Activated naive CD4-positive, alpha-beta T cell treated with anti-CD3 and anti-CD28 coated beads, Interleukin-2, amount 50 U/mL, for 72 hours (primary cell): Measurements from ENCODE around the gene ROBO3. TPM values are rescaled to one million over a fixed set of nuclear protein-coding genes. Genes with fewer than 3 reads are reported as not detected.

Experiments
- ATAC-seq, 2 donors: fragments of 150-1000 bp; cut with Tn5 transposase; 2 replicates each; pipeline ENCODE4 v1.10.0; 2021; ENCODE audit warnings: mild to moderate bottlenecking in 2 of 2, moderate library complexity in 2 of 2
- DNase-seq, 2 donors: peaks; one replicate each; pipeline ENCODE4 v3.0.0; 2021 to 2022; ENCODE audit warnings: low spot score in 2 of 2
- H3K27ac Mint-ChIP-seq, 2 donors: one replicate each; pipeline ENCODE4 v1.8.0; 2022; ENCODE audit warnings: mild to moderate bottlenecking in 2 of 2, mixed read lengths in 2 of 2
- H3K36me3 Mint-ChIP-seq, 2 donors: one replicate each; pipeline ENCODE4 v1.8.0; 2022; ENCODE audit warnings: mixed read lengths in 2 of 2
- H3K9me3 Mint-ChIP-seq, 2 donors: one replicate each; pipeline ENCODE4 v1.8.0; 2022; ENCODE audit warnings: mixed read lengths in 2 of 2
- total RNA-seq, 2 donors: library from RNA; stranded (reverse); gene quantifications; one replicate each; pipeline ENCODE4 v1.2.3, GENCODE V29; 2022

Gene ROBO3
- total RNA-seq, 2 donors from 2014 or later: 18.0 to 24.4 TPM

GRCh38 chr11:124840666-124841065 is 24.6 kb upstream of the ROBO3 start:
- peaks cover 0 to 12% of the 10 kb centered on the region in 2 donors for H3K36me3 Mint-ChIP-seq
- H3K9me3 Mint-ChIP-seq: no peaks in the 10 kb centered on the region
- H3K27ac Mint-ChIP-seq: no peak overlapping the region
- ATAC-seq: no peak
- no peak for DNase-seq

- DNase-seq (no peak), ATAC-seq (no peak)
- Mint-ChIP-seq H3K36me3 (peaks cover 0 to 12% of the 10 kb centered on the region in 2 donors), H3K9me3 (no peaks in the 10 kb centered on the region), H3K27ac (no peak overlapping the region)
Observed at GRCh38 chr11:124841201-124841600, 24.0 kb upstream of the ROBO3 start.

GRCh38 chr11:124841840-124842239 is 23.4 kb upstream of the ROBO3 start:
- no peak overlapping the region for H3K27ac Mint-ChIP-seq
- ATAC-seq (no peak), DNase-seq (no peak)
- peaks cover 0 to 12% of the 10 kb centered on the region in 2 donors for H3K36me3 Mint-ChIP-seq
- H3K9me3 Mint-ChIP-seq: no peaks in the 10 kb centered on the region

- ATAC-seq: no peak
- no peak for DNase-seq
- Mint-ChIP-seq H3K9me3 (no peaks in the 10 kb centered on the region), H3K36me3 (peaks cover 0 to 12% of the 10 kb centered on the region in 2 donors), H3K27ac (no peak overlapping the region)
Observed at GRCh38 chr11:124842305-124842704, 22.9 kb upstream of the ROBO3 start.

GRCh38 chr11:124843616-124843910 is 21.7 kb upstream of the ROBO3 start:
- no peak for ATAC-seq
- no peak for DNase-seq
- Mint-ChIP-seq H3K27ac (no peak overlapping the region), H3K9me3 (no peaks in the 10 kb centered on the region), H3K36me3 (peaks cover 0 to 12% of the 10 kb centered on the region in 2 donors)

GRCh38 chr11:124844664-124845079 is 20.6 kb upstream of the ROBO3 start:
- Mint-ChIP-seq H3K9me3 (no peaks in the 10 kb centered on the region), H3K36me3 (peaks cover 0 to 12% of the 10 kb centered on the region in 2 donors), H3K27ac (no peak overlapping the region)
- DNase-seq (no peak), ATAC-seq (no peak)

GRCh38 chr11:124846070-124846673 is 19.1 kb upstream of the ROBO3 start:
- peaks cover 0 to 7% of the 10 kb centered on the region in 2 donors for H3K36me3 Mint-ChIP-seq
- no peak for DNase-seq
- no peak for ATAC-seq
- H3K27ac Mint-ChIP-seq: no peak overlapping the region
- H3K9me3 Mint-ChIP-seq: no peaks in the 10 kb centered on the region

GRCh38 chr11:124859171-124859570 is 6.1 kb upstream of the ROBO3 start:
- H3K36me3 Mint-ChIP-seq: peaks cover 0 to 5% of the 10 kb centered on the region in 2 donors

GRCh38 chr11:124861670-124862069 is 3.6 kb upstream of the ROBO3 start:
- Mint-ChIP-seq H3K36me3 (peaks cover 0 to 8% of the 10 kb centered on the region in 2 donors), H3K27ac (no peak overlapping the region), H3K9me3 (no peaks in the 10 kb centered on the region)
- DNase-seq: no peak
- no peak for ATAC-seq

More at GRCh38 chr11:124859171-124859570, 6.1 kb upstream of the ROBO3 start:
- Mint-ChIP-seq H3K27ac (no peak overlapping the region), H3K9me3 (no peaks in the 10 kb centered on the region)
- ATAC-seq: no peak
- no peak for DNase-seq

GRCh38 chr11:124863137-124863825 is 2.0 kb upstream of the ROBO3 start:
- H3K27ac Mint-ChIP-seq: no peak overlapping the region
- DNase-seq (peak in 1 of 2 donors; percentile 37), ATAC-seq (no peak)
- H3K9me3 Mint-ChIP-seq: no peaks in the 10 kb centered on the region
- peaks cover 0 to 14% of the 10 kb centered on the region in 2 donors for H3K36me3 Mint-ChIP-seq

- DNase-seq (peak in 1 of 2 donors; percentile 33), ATAC-seq (no peak)
- H3K27ac Mint-ChIP-seq: no peak overlapping the region
- peaks cover 0 to 14% of the 10 kb centered on the region in 2 donors for H3K36me3 Mint-ChIP-seq
- no peaks in the 10 kb centered on the region for H3K9me3 Mint-ChIP-seq
Observed at GRCh38 chr11:124863826-124864165, 1.4 kb upstream of the ROBO3 start.

GRCh38 chr11:124864176-124864891 is 898 bp upstream of the ROBO3 start:
- ATAC-seq (no peak), DNase-seq (peak in 1 of 2 donors; percentile 23)
- peaks cover 0 to 14% of the 10 kb centered on the region in 2 donors for H3K36me3 Mint-ChIP-seq
- no peak overlapping the region for H3K27ac Mint-ChIP-seq
- H3K9me3 Mint-ChIP-seq: no peaks in the 10 kb centered on the region

- no peak for DNase-seq
- no peaks in the 10 kb centered on the region for H3K9me3 Mint-ChIP-seq
- no peak overlapping the region for H3K27ac Mint-ChIP-seq
- peaks cover 0 to 14% of the 10 kb centered on the region in 2 donors for H3K36me3 Mint-ChIP-seq
- ATAC-seq: no peak
Observed at GRCh38 chr11:124864892-124865180, 396 bp upstream of the ROBO3 start.

- H3K27ac Mint-ChIP-seq: no peak overlapping the region
Observed at GRCh38 chr11:124865902-124866851, 945 bp downstream of the ROBO3 start.

GRCh38 chr11:124867700-124868099 is 2.5 kb downstream of the ROBO3 start:
- Mint-ChIP-seq H3K27ac (peak overlapping the region in 1 of 2 donors; percentile 50), H3K9me3 (no peaks in the 10 kb centered on the region), H3K36me3 (peaks cover 0 to 12% of the 10 kb centered on the region in 2 donors)
- ATAC-seq (peak; percentile 51 to 52), DNase-seq (peak in 1 of 2 donors; percentile 46)

More at GRCh38 chr11:124865902-124866851, 945 bp downstream of the ROBO3 start:
- Mint-ChIP-seq H3K9me3 (no peaks in the 10 kb centered on the region), H3K36me3 (peaks cover 0 to 14% of the 10 kb centered on the region in 2 donors)
- ATAC-seq (peak; percentile 68 to 74), DNase-seq (peak; percentile 60 to 74)

- ATAC-seq (no peak), DNase-seq (peak in 1 of 2 donors; percentile 48)
- no peak overlapping the region for H3K27ac Mint-ChIP-seq
- H3K36me3 Mint-ChIP-seq: peaks cover 0 to 9% of the 10 kb centered on the region in 2 donors
- no peaks in the 10 kb centered on the region for H3K9me3 Mint-ChIP-seq
Observed at GRCh38 chr11:124868331-124869274, 3.4 kb downstream of the ROBO3 start.
